HepG2 (cell line): ENCODE data around the gene ZMYND10. TPM values are rescaled to one million over a fixed set of nuclear protein-coding genes. Genes with fewer than 3 reads are reported as not detected.
A peak's percentile ranks its signal among the peaks of the same experiment; 100 is the strongest.

ENCODE experiments used
- ATM ChIP-seq: fragments of 450-650 bp; IDR thresholded peaks from 2 replicates; pipeline ENCODE4 v1.7.1; 2017; ENCODE audit warnings: mild to moderate bottlenecking, borderline replicate concordance
- BHLHE40 ChIP-seq: IDR thresholded peaks from 2 replicates; pipeline ENCODE4 v1.6.1; 2011; ENCODE audit warnings: low read length, improper control_type of control experiment
- EEA1 ChIP-seq: sonication (generic); formaldehyde crosslinking; IDR thresholded peaks from 2 replicates; pipeline ENCODE4 v1.5.1; 2020; ENCODE audit warnings: mild to moderate bottlenecking, missing genetic modification reagents, borderline replicate concordance
- MAF1 ChIP-seq: sonication (generic); formaldehyde crosslinking; IDR thresholded peaks from 2 replicates; pipeline ENCODE4 v1.5.0; 2020; ENCODE audit warnings: missing genetic modification reagents, borderline replicate concordance
- NFIC ChIP-seq: IDR thresholded peaks from 2 replicates; pipeline ENCODE4 v1.6.1; 2012; ENCODE audit warnings: mild to moderate bottlenecking, low read length, inconsistent platforms
- SCMH1 ChIP-seq: sonication (generic); formaldehyde crosslinking; IDR thresholded peaks from 2 replicates; pipeline ENCODE4 v1.9.0; 2021; ENCODE audit warnings: missing genetic modification reagents, mild to moderate bottlenecking, borderline replicate concordance
- SP1 ChIP-seq, 2 experiments: fragments of 450-650 bp in 1 of 2; sonication (generic) in 1 of 2; formaldehyde crosslinking in 1 of 2; IDR thresholded peaks; 2 replicates each; pipeline versions ENCODE4 v1.4.0 to v1.6.1; 2016 to 2020; ENCODE audit warnings: missing genetic modification reagents in 1 of 2
- SRF ChIP-seq: IDR thresholded peaks from 2 replicates; pipeline ENCODE4 v1.6.1; 2011; ENCODE audit warnings: mild to moderate bottlenecking, low read depth, low read length, moderate library complexity
- TCF7 ChIP-seq: sonication (generic); IDR thresholded peaks from 2 replicates; pipeline ENCODE4 v1.6.1; 2016; ENCODE audit warnings: antibody characterized with exemption, low read depth
- ZBTB4 ChIP-seq: sonication (generic); formaldehyde crosslinking; IDR thresholded peaks from 2 replicates; pipeline ENCODE4 v1.4.0; 2020; ENCODE audit warnings: missing genetic modification reagents, mild to moderate bottlenecking, borderline replicate concordance
- ZNF350 ChIP-seq: sonication (generic); formaldehyde crosslinking; IDR thresholded peaks from 2 replicates; pipeline ENCODE4 v1.4.0; 2020; ENCODE audit warnings: mild to moderate bottlenecking, low read depth, missing genetic modification reagents, borderline replicate concordance
- ZNF446 ChIP-seq: sonication (generic); formaldehyde crosslinking; IDR thresholded peaks from 2 replicates; pipeline ENCODE4 v1.5.0; 2020; ENCODE audit warnings: mild to moderate bottlenecking, missing genetic modification reagents
- ZNF576 ChIP-seq: sonication (generic); formaldehyde crosslinking; IDR thresholded peaks from 2 replicates; pipeline ENCODE4 v1.4.0; 2020; ENCODE audit warnings: mild to moderate bottlenecking, missing genetic modification reagents
- ZNF773 ChIP-seq: sonication (generic); formaldehyde crosslinking; IDR thresholded peaks from 2 replicates; pipeline ENCODE4 v1.4.0; 2020; ENCODE audit warnings: missing genetic modification reagents, borderline replicate concordance
- polyA plus RNA-seq, 8 experiments: library from polyadenylated mRNA; depleted of rRNA in 3 of 8; stranded (reverse) in 7 of 8; unstranded in 1 of 8; fragments of >200 nt; fragmentation: Illumina TruSeq in 4 of 8; extraction: Trizol in 4 of 8; gene quantifications; 2 replicates each; pipeline versions ENCODE4 v1.2.1 to v1.2.3, GENCODE V29; 2011 to 2016; ENCODE audit warnings: low read depth in 4 of 8, missing spikeins in 1 of 8, mixed read lengths in 1 of 8; ENCODE audit not compliant: insufficient read depth in 1 of 8
- total RNA-seq, 5 experiments: library from RNA; depleted of rRNA; stranded (reverse); fragments of >200 nt; fragmentation: Illumina TruSeq; extraction: Trizol; gene quantifications; 2 replicates each; pipeline ENCODE4 v1.2.3, GENCODE V29; 2016; ENCODE audit warnings: low read depth in 1 of 5
- TF ChIP-seq, protein P1 (sequence below): sonication (generic); formaldehyde crosslinking; IDR thresholded peaks from 2 replicates; pipeline ENCODE4 v1.5.0; 2020; ENCODE audit warnings: missing genetic modification reagents
- TF ChIP-seq, protein P2 (sequence below): sonication (generic); formaldehyde crosslinking; IDR thresholded peaks from 2 replicates; pipeline ENCODE4 v1.5.1; 2020; ENCODE audit warnings: mild to moderate bottlenecking, missing genetic modification reagents
- TF ChIP-seq, protein P3 (sequence below): sonication (generic); formaldehyde crosslinking; IDR thresholded peaks from 2 replicates; pipeline ENCODE4 v1.4.0; 2020; ENCODE audit warnings: missing genetic modification reagents, borderline replicate concordance
- TF ChIP-seq, protein P4 (sequence below): sonication (generic); formaldehyde crosslinking; IDR thresholded peaks from 2 replicates; pipeline ENCODE4 v1.5.0; 2020; ENCODE audit warnings: missing genetic modification reagents

Gene ZMYND10
- total and polyA plus RNA-seq, 2 of the 13 experiments (the other 11 are each of a cell fraction or from before 2014, with no cell fraction given), result 0.60 to 0.74 TPM

GRCh38 chr3:50292159-50293078 lies 53.1 kb downstream of the ZMYND10 start, which contains the start of gene IFRD2 (continued):
- TF ChIP-seq ZBTB4 (CRISPR knock-in tag), result no peak
- no peak for TF ChIP-seq TCF7
- TF ChIP-seq SRF, result no peak
- TF ChIP-seq EEA1 (CRISPR knock-in tag), result no peak
- peak; percentile 74; the same call in 1 of the 2 replicates for TF ChIP-seq ZNF350 (CRISPR knock-in tag)
- no peak for TF ChIP-seq MAF1 (CRISPR knock-in tag)
- TF ChIP-seq, protein P1, sequence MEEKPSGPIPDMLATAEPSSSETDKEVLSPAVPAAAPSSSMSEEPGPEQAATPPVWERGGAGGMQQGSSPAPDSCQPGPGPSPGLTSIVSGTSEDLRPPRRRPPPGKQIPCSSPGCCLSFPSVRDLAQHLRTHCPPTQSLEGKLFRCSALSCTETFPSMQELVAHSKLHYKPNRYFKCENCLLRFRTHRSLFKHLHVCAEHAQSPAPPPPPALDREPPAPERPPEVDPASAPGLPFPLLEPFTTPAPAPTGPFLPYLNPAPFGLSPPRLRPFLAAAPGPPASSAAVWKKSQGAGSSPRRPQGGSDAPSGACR (CRISPR knock-in tag), result no peak
- no peak for TF ChIP-seq NFIC
- TF ChIP-seq, protein P2, sequence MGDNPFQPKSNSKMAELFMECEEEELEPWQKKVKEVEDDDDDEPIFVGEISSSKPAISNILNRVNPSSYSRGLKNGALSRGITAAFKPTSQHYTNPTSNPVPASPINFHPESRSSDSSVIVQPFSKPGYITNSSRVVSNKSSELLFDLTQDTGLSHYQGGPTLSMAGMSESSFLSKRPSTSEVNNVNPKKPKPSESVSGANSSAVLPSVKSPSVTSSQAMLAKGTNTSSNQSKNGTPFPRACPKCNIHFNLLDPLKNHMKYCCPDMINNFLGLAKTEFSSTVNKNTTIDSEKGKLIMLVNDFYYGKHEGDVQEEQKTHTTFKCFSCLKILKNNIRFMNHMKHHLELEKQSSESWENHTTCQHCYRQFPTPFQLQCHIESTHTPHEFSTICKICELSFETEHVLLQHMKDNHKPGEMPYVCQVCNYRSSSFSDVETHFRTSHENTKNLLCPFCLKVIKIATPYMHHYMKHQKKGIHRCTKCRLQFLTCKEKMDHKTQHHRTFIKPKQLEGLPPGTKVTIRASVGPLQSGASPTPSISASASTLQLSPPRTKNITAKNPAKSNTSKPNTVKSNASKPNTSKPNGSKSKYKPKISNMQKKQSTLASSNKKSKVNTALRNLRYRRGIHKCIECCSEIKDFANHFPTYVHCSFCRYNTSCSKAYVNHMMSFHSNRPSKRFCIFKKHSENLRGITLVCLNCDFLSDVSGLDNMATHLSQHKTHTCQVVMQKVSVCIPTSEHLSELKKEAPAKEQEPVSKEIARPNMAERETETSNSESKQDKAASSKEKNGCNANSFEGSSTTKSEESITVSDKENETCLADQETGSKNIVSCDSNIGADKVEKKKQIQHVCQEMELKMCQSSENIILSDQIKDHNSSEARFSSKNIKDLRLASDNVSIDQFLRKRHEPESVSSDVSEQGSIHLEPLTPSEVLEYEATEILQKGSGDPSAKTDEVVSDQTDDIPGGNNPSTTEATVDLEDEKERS (CRISPR knock-in tag), result no peak; the same call in 1 of the 2 replicates
- TF ChIP-seq ZNF773 (CRISPR knock-in tag), result no peak
- TF ChIP-seq SCMH1 (CRISPR knock-in tag), result no peak
- TF ChIP-seq ZNF576, result 0 out of 2 replicates have a peak, but pooled peaks have one; percentile 77
- TF ChIP-seq ZNF446 (CRISPR knock-in tag), result no peak
- TF ChIP-seq, protein P3, sequence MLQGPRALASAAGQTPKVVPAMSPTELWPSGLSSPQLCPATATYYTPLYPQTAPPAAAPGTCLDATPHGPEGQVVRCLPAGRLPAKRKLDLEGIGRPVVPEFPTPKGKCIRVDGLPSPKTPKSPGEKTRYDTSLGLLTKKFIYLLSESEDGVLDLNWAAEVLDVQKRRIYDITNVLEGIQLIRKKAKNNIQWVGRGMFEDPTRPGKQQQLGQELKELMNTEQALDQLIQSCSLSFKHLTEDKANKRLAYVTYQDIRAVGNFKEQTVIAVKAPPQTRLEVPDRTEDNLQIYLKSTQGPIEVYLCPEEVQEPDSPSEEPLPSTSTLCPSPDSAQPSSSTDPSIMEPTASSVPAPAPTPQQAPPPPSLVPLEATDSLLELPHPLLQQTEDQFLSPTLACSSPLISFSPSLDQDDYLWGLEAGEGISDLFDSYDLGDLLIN (CRISPR knock-in tag), result peak; percentile 94; the same call in 1 of the 2 replicates
- TF ChIP-seq SP1 (IDR thresholded peaks at IDR 0.05), result no peak
- peak; percentile 96 for TF ChIP-seq SP1 (CRISPR knock-in tag; IDR thresholded peaks at IDR 0.05)
- TF ChIP-seq ATM, result no peak
- TF ChIP-seq BHLHE40, result peak; percentile 46; the same call in 1 of the 2 replicates
- TF ChIP-seq, protein P4, sequence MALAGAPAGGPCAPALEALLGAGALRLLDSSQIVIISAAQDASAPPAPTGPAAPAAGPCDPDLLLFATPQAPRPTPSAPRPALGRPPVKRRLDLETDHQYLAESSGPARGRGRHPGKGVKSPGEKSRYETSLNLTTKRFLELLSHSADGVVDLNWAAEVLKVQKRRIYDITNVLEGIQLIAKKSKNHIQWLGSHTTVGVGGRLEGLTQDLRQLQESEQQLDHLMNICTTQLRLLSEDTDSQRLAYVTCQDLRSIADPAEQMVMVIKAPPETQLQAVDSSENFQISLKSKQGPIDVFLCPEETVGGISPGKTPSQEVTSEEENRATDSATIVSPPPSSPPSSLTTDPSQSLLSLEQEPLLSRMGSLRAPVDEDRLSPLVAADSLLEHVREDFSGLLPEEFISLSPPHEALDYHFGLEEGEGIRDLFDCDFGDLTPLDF (CRISPR knock-in tag), result peak; percentile 88
